Neural progenitor cell (in vitro differentiated cells): ENCODE data around the gene NEDD9.

Experiments used
- CTCF ChIP-seq: fragments of 200-600 bp; sonication (generic); IDR thresholded peaks from 2 replicates; pipeline ENCODE4 v1.5.1; 2017; ENCODE audit warnings: antibody characterized with exemption, mild to moderate bottlenecking
- EZH2 ChIP-seq: fragments of 200-600 bp; sonication (generic); IDR thresholded peaks from 2 replicates; pipeline ENCODE4 v1.6.1; 2017; ENCODE audit warnings: antibody characterized with exemption, mild to moderate bottlenecking, moderate library complexity
- EZH2phosphoT487 ChIP-seq: fragments of 200-600 bp; sonication (generic); IDR thresholded peaks from 2 replicates; pipeline ENCODE4 v1.6.1; 2017; ENCODE audit warnings: antibody characterized with exemption

GRCh38 chr6:11209906-11210305 lies 22.6 kb downstream of the NEDD9 start:
- TF ChIP-seq CTCF (no peak), EZH2phosphoT487 (no peak), EZH2 (no peak)
